HepG2 (cell line): Measurements from ENCODE around the gene ZMIZ1. TPM values are rescaled to one million over a fixed set of nuclear protein-coding genes. Genes with fewer than 3 reads are reported as not detected.

ENCODE experiments used
- DDIT3 ChIP-seq: sonication (generic); formaldehyde crosslinking; IDR thresholded peaks from 2 replicates; pipeline ENCODE4 v1.4.0; 2020; ENCODE audit warnings: mild to moderate bottlenecking, missing genetic modification reagents
- FOSL1 ChIP-seq: sonication (generic); formaldehyde crosslinking; IDR thresholded peaks from 2 replicates; pipeline ENCODE4 v1.9.0; 2021; ENCODE audit warnings: missing genetic modification reagents, borderline replicate concordance
- GFI1 ChIP-seq: sonication (generic); formaldehyde crosslinking; IDR thresholded peaks from 2 replicates; pipeline ENCODE4 v1.5.0; 2020; ENCODE audit warnings: missing genetic modification reagents, mild to moderate bottlenecking, borderline replicate concordance
- LRRFIP1 ChIP-seq: sonication (generic); formaldehyde crosslinking; conservative IDR thresholded peaks from 2 replicates; pipeline ENCODE4 v1.4.0; 2020; ENCODE audit warnings: missing genetic modification reagents
- MAFG ChIP-seq: sonication (generic); formaldehyde crosslinking; IDR thresholded peaks from 2 replicates; pipeline ENCODE4 v1.5.1; 2020; ENCODE audit warnings: mild to moderate bottlenecking, missing genetic modification reagents
- MBD4 ChIP-seq: IDR thresholded peaks from 2 replicates; pipeline ENCODE4 v1.6.1; 2012; ENCODE audit warnings: low read length, inconsistent platforms, borderline replicate concordance
- MED1 ChIP-seq: sonication (generic); formaldehyde crosslinking; IDR thresholded peaks from 2 replicates; pipeline ENCODE4 v1.4.0; 2020; ENCODE audit warnings: missing genetic modification reagents
- MTA1 ChIP-seq: sonication (generic); formaldehyde crosslinking; IDR thresholded peaks from 2 replicates; pipeline ENCODE4 v1.4.0; 2020; ENCODE audit warnings: missing genetic modification reagents, mild to moderate bottlenecking, borderline replicate concordance
- MTF2 ChIP-seq: sonication (generic); formaldehyde crosslinking; IDR thresholded peaks from 2 replicates; pipeline ENCODE4 v1.5.0; 2020; ENCODE audit warnings: missing genetic modification reagents, borderline replicate concordance
- MXD4 ChIP-seq: IDR thresholded peaks from 2 replicates; pipeline ENCODE4 v1.6.1; 2016; ENCODE audit warnings: mild to moderate bottlenecking, missing biosample characterization, missing genetic modification reagents
- NFKBIZ ChIP-seq: IDR thresholded peaks from 2 replicates; pipeline ENCODE4 v1.6.1; 2018; ENCODE audit warnings: missing genetic modification reagents, missing compliant biosample characterization
- PAXIP1 ChIP-seq: sonication (generic); formaldehyde crosslinking; conservative IDR thresholded peaks from 2 replicates; pipeline ENCODE4 v1.4.0; 2020; ENCODE audit warnings: mild to moderate bottlenecking, missing genetic modification reagents, moderate library complexity
- RBAK ChIP-seq: sonication (generic); formaldehyde crosslinking; IDR thresholded peaks from 2 replicates; pipeline ENCODE4 v1.5.1; 2020; ENCODE audit warnings: mild to moderate bottlenecking, missing genetic modification reagents
- RCOR2 ChIP-seq: IDR thresholded peaks from 2 replicates; pipeline ENCODE4 v1.6.1; 2016; ENCODE audit warnings: missing biosample characterization, missing genetic modification reagents
- RELA ChIP-seq: sonication (generic); formaldehyde crosslinking; IDR thresholded peaks from 2 replicates; pipeline ENCODE4 v1.4.0; 2020; ENCODE audit warnings: missing genetic modification reagents
- SP5 ChIP-seq: IDR thresholded peaks from 2 replicates; pipeline ENCODE4 v1.6.1; 2016; ENCODE audit warnings: low read depth, borderline replicate concordance
- SYNCRIP ChIP-seq: fragments of 200-400 bp; formaldehyde crosslinking; IDR thresholded peaks from 2 replicates; pipeline ENCODE4 v1.6.1; 2018; ENCODE audit warnings: mild to moderate bottlenecking, low read depth, low read length; ENCODE audit not compliant: insufficient read depth
- TFAP4 ChIP-seq: sonication (generic); IDR thresholded peaks from 2 replicates; pipeline ENCODE4 v1.6.1; 2016; ENCODE audit warnings: low read depth, borderline replicate concordance
- ZKSCAN8 ChIP-seq: IDR thresholded peaks from 2 replicates; pipeline ENCODE4 v1.6.1; 2016; ENCODE audit warnings: borderline replicate concordance, missing genetic modification reagents, missing compliant biosample characterization
- ZNF263 ChIP-seq: sonication (generic); formaldehyde crosslinking; IDR thresholded peaks from 2 replicates; pipeline ENCODE4 v1.4.0; 2020; ENCODE audit warnings: missing genetic modification reagents
- ZNF264 ChIP-seq: sonication (generic); formaldehyde crosslinking; IDR thresholded peaks from 2 replicates; pipeline ENCODE4 v1.4.0; 2020; ENCODE audit warnings: missing genetic modification reagents
- ZNF549 ChIP-seq: sonication (generic); formaldehyde crosslinking; IDR thresholded peaks from 2 replicates; pipeline ENCODE4 v1.5.0; 2020; ENCODE audit warnings: missing genetic modification reagents
- ZNF576 ChIP-seq: sonication (generic); formaldehyde crosslinking; IDR thresholded peaks from 2 replicates; pipeline ENCODE4 v1.4.0; 2020; ENCODE audit warnings: mild to moderate bottlenecking, missing genetic modification reagents
- ZNF841 ChIP-seq: sonication (generic); formaldehyde crosslinking; IDR thresholded peaks from 2 replicates; pipeline ENCODE4 v1.8.1; 2023; ENCODE audit warnings: missing genetic modification reagents, borderline replicate concordance
- polyA plus RNA-seq, 8 experiments: library from polyadenylated mRNA; depleted of rRNA in 3 of 8; stranded (reverse) in 7 of 8; unstranded in 1 of 8; fragments of >200 nt; fragmentation: Illumina TruSeq in 4 of 8; extraction: Trizol in 4 of 8; gene quantifications; 2 replicates each; pipeline versions ENCODE4 v1.2.1 to v1.2.3, GENCODE V29; 2011 to 2016; ENCODE audit warnings: low read depth in 4 of 8, missing spikeins in 1 of 8, mixed read lengths in 1 of 8; ENCODE audit not compliant: insufficient read depth in 1 of 8
- total RNA-seq, 5 experiments: library from RNA; depleted of rRNA; stranded (reverse); fragments of >200 nt; fragmentation: Illumina TruSeq; extraction: Trizol; gene quantifications; 2 replicates each; pipeline ENCODE4 v1.2.3, GENCODE V29; 2016; ENCODE audit warnings: low read depth in 1 of 5

Gene ZMIZ1
- total and polyA plus RNA-seq, 2 of the 13 experiments (the other 11 are each of a cell fraction or from before 2014, with no cell fraction given), result 5.3 to 10.2 TPM

GRCh38 chr10:79195091-79195923 is 126.5 kb downstream of the ZMIZ1 start (continued):
- 0 out of 2 replicates have a peak, but pooled peaks have one; percentile 33 for TF ChIP-seq ZNF263
- no peak for TF ChIP-seq GFI1 (CRISPR knock-in tag)
- TF ChIP-seq RCOR2 (CRISPR knock-in tag), result no peak
- no peak for TF ChIP-seq RELA (CRISPR knock-in tag)
- TF ChIP-seq NFKBIZ, result no peak
- TF ChIP-seq TFAP4, result peak; percentile 88
- TF ChIP-seq MED1 (CRISPR knock-in tag), result peak; percentile 42; the same call in 1 of the 2 replicates
- peak; percentile 37; the same call in 1 of the 2 replicates for TF ChIP-seq PAXIP1 (CRISPR knock-in tag)
- no peak; the same call in 1 of the 2 replicates for TF ChIP-seq SP5
- TF ChIP-seq MXD4, result no peak
- TF ChIP-seq ZNF549 (CRISPR knock-in tag), result no peak
- TF ChIP-seq ZNF841 (CRISPR knock-in tag), result no peak
- no peak for TF ChIP-seq RBAK (CRISPR knock-in tag)
- TF ChIP-seq ZNF264 (CRISPR knock-in tag), result no peak
- TF ChIP-seq MAFG (CRISPR knock-in tag), result no peak
- TF ChIP-seq MTA1 (CRISPR knock-in tag), result no peak
- TF ChIP-seq ZKSCAN8 (CRISPR knock-in tag), result no peak
- no peak for TF ChIP-seq LRRFIP1 (CRISPR knock-in tag)
- TF ChIP-seq ZNF576 (CRISPR knock-in tag), result no peak
- TF ChIP-seq FOSL1, result no peak
- TF ChIP-seq DDIT3, result no peak
- TF ChIP-seq MTF2, result no peak
- no peak for TF ChIP-seq SYNCRIP
- TF ChIP-seq MBD4, result no peak
